GM18517 (cell line): ENCODE results near the gene BEND4.
"Not testable (repeated sequence)": the region's sequence is repeated elsewhere in the genome, so short reads cannot be mapped to it uniquely, and the experiment has no call there.

Source experiments
- ATAC-seq: cut with Tn5 transposase; IDR thresholded peaks from one replicate; pipeline ENCODE4 v1.9.1; 2021; ENCODE audit warnings: mild to moderate bottlenecking, moderate library complexity; ENCODE audit not compliant: unreplicated experiment

Gene BEND4

DNA sequence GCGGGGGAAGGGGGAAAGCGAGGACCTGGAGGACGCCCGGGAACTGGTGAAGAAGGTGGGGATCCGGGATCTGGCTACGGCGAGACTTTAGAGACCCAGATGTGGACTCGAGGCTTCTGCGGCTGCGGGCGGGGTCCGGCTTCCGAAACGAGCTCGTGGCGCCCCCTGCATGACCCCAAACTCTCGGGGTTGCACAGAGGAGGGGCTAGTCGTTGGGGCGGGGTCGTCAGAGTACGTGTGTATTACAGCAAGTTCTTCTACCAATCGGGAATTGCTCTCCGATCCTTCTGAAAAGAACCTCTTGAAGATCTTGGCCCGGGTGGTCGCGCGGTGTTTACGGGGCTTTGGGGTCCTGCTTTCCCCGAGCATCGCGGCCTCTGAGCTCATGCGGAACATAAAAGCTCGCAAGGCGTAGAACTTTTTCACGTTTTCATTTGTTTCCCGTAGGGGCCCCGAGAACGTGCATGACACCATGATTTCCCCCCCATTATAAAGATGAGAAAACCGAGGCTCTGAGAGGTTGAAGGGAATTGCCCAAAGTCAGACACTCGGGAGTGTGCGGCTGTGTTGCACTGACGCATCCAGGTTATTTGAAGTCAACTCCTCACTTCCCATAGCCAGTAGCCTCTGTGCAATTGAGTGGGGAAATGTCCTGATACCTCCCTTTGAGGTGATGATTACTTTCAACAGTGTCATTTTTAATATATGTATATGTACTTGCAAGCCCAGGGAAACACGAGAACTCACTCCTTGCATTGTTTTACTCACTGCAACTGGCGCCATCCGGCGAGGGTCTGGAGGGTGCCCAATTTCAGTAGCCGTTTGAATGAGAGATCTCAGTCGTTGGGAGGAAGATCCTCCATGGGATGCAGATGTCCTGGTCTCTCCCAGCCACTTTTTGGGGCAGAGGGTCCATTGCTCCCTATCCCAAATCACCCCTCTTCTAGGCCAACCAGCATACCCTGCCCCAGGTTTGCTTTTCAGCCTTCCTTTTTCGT lies at the start of gene BEND4:
Gene BEND4, minus strand, starts transcription at position 149 of the 998 bp plus-strand sequence. CDS start 512 bp downstream, outside the sequence.
- peak; percentile 16 for ATAC-seq

DNA sequence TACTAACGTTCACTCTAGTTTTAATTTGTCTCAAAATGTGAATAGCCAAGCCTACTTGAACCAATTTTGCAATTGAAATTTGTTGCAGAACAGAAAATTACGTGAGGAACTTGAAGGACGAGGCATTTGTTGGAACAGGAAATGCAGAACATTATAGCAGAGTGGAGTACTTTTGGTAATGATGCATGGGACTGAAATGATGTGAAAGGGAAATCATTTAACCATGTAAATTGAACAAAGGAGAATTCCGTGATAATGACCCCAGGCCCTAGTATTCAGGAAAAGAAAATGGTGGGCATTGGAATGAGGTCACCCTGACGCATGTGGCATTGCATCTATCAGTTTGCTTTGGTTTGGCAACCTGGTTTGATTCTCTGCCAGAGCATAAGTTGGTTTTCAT lies 44.9 kb upstream of the BEND4 start:
- ATAC-seq = no peak

DNA sequence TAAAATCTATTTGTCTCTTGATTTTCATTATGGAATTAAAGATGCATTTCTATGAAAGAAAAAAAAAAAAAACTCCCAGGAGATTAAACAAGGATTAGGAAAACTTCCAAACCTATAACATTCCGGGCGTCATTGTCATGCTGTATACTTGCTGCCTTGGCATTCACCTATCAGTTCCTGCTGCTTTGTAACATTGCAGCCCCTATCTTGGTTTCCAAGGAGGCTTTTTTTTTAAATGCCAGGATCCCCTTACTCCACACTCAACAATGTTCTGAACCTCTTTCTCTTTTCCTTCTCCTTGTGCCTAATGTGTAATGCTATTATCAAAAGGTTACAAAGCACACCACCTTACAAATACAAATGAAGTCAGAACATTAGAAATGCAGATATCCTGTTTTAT lies 20.5 kb upstream of the BEND4 start:
- no peak for ATAC-seq

DNA sequence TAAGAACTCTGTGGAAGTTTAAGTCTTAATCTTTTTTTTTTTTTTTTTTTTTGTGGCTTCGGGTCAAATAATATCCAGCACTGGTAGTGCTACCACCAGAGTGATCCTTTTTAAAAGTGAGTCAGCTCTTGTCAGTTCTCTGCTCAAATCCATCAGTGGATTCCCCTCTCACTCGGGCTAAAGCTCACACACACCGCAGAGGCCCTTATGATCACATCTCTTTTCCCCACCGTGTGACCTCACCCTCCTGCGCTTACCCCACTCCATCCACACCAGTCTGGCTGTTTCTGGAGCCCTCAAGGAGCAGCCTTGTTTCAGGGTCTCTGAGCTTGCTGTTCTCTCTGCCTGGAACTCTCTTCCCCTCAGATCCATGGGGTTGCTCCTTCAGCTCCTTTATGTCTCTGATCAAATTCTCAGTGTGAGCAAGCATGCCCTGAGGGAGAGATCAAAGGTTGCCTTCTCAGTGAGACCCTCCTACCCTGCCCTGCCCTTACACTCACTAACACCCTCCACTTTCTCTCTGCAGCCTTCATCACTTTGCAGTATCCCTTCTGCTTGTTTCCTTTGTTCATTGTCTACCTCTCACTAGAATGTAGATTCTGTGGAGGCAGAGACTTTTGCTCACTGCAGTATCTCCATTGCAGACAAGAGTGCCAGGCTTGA lies 19.8 kb upstream of the BEND4 start:
- ATAC-seq = no peak

DNA sequence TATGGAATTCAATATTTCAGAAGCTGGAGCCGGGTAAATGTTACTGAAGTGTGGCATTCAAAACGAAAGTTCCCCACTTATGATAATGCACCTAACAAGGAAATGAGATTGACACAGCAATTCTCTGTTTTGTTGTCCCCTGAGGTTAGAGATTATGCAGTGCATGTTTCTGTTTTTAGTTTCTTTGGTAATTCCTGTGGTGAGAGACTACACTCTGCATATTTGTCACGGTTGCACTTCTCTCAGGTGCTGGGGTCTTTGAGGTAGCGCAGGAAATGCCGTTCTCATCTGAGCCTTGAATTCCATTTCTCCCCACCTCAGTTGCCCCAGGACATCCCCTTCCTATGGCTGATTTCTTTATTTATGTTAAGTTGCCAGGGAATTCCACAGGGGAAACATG lies 15.3 kb upstream of the BEND4 start:
- ATAC-seq = peak; percentile 100

DNA sequence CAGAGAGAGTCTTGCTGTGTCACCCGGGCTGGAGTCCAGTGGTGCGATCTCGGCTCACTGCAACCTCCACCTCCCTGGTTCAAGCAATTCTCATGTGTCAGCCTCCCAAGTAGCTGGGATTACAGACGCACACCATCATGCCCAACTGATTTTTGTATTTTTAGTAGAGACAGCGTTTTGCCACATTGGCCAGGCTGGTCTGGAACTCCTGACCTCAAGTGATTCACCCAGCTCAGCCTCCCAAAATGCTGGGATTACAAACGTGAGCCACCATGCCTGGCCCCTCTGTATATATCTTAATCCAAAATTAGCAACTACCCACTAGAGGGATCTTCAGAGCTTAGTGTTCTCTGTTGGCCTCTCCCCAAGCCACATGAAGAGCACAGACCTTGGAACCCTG lies 13.7 kb upstream of the BEND4 start:
- ATAC-seq = not testable (repeated sequence)

DNA sequence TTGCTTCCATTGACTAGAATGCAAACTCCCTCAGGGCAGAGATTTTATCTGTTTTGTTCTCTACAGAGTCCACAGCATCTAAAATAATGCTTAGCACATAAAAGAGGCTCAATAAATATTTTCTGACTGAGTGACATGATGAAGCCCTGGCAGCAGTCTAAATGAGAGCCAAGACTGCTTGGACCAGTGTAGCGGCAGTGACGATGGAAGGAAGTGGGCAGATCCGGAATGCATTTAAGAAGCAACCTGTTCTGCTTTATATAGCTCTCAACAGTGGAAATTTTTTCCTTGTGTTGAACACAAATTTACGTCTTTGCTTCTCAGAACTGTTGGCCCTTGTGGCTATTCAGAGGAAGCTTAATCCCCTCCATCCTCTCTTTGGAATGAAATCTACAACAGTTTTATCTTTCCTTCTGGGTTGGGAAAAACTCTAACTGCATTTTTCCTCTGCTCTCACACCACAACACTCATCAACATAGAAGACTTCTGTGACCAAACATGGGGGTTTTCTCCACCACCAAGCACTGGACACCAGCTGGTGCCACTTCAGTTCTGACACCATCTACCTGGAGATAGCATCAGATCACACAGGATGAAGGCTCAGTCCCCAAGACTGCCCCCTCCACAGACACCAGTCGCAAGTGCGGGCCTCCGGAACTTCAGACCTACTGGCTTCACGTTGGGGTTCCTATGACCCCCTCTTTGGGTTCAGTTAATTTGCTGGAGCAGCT lies 7.0 kb upstream of the BEND4 start:
- ATAC-seq = no peak

DNA sequence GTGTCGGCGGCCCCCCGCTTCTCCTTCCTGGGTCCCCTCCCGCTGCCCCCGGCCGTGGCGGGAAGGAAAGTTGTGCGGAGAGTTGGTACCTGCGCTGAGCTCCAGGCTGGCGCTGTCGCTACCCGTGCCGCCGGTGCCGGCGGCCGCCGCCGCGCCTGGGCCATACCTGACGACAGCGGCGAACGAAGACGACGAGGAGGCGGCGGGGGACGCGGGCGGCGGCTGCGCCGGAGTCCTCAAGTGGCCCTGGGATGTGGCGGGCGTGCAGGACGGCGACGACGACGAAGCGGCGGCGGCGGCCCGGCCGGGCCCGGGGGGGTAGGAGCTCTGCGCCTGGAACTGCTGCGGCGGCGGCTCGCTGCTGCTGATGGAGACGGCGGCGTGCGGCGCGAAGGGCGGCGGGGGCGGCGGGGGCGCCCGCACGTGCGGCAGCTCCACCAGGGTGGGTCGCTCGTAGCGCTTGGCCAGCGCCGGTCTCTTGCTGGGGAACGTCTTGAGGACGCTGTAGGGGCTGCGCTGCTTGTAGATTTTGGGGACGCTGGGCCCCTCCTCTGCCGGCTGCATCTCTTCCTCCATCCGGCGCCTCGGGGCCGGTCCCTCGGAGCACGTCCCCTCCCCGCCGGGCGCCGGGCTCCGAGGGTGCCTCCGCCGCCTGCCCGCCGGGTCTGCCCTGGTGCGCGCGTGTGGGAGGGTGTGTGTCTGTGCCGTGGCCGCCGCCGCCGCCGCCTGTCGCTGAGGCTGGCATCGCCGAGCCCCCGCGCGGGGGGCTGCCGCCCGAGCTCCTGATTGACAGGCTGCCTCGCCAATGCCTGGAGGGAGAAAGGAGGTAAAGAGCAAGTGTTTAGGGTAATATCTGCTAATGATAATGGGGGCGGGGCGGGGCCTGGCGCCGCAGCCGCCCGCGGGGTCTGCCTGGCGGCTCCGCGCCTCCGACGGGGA lies 618 bp downstream of the BEND4 start:
- ATAC-seq = peak; percentile 72

DNA sequence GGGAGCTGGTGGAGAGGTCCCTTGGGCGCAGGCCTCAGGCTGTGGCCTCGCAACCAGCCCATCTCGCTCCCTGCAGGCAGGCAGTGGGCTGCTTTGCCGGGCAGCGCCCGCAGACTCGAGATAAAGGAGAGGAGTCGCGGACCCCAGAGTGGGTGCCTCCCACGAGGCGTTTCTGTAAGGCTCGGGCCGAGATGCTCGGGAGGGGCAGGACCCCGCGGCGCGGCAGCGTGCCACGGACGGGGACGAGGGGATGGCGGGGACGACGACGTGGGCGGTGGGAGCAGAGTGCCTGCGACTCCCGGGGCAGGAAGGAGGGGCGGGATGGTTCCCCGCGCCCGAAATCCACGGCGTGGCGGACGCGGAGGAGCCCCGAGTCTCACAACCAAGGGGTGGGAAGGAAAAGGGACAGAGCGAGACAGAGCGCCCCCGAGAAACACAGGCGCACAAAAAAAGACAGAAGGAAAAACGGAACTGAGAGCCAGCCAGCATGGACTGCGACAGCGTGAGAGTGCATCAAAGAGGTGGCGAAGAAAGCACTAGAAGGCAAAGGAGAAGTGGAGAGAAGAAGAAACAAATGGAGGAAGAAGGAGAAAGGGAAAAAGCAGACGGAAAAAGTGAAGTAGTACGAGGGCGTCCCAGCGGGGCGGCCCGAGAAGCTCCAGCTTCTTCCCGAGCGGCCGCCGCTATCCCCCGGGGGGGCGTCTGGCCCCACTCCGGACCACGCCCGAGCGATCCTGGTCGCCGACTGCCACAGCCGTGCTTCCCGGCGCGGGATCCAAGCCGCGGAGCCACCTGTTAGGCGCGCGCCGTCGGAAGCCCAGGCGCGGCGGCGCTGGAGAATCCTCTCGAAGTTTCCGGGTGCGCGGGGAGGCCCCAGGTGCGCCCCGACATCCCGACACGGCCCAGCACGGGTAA lies 1.5 kb downstream of the BEND4 start:
- peak; percentile 39 for ATAC-seq

DNA sequence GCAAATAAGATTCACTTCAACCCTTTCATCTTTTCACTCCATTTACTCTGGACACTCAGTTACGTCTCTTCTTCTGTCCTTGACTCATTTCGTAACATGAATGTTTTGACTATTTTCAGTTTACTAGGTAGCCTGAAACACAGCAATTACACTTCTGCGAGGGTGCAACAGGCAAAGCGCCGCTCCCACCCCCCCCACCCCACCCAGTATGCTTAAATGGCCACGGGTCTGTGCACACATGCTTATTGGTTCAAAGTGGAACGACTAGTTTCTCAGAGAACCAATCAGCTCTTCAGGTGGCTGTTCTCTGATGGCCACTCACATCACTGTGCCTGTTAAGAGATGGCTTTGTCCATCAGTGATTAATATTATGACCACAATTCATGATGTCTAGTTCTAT lies 3.5 kb downstream of the BEND4 start:
- ATAC-seq = no peak

DNA sequence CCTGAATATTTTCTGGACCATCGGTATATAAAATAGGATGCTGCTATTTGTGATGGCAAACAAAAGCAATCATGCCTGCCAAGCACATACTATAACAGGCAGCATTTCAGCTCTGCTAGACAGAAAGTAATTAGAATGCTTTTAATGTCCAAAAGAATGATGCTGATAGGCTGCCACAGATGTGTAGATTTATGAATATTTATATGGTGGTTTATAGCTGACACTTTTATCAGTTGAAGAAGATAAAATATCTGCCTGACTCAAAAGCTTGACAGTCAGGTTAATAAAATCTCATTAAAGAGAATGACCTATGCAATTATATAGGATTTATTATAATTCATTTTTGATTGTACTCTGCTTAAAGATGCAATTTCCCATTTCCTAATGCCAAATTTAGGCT lies 4.0 kb downstream of the BEND4 start:
- no peak for ATAC-seq

DNA sequence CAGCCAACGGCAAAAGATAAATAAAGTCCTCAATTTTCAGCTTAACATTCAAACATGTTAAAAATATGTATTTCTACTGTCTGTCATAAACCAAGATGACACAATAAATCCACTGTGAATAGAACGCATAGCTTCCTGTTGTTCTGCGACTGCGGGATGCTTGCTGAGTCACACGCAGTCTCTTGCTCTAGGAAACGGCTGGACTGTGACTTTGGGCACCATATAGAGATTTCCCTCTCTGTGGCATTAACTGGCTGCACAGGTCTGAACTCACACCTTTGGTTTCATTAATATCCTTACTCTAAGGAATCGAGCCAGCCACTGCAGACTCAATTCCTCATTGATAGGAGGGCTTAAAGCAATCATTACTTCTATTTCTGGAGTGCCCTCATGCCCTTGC lies 8.4 kb downstream of the BEND4 start:
- no peak for ATAC-seq

DNA sequence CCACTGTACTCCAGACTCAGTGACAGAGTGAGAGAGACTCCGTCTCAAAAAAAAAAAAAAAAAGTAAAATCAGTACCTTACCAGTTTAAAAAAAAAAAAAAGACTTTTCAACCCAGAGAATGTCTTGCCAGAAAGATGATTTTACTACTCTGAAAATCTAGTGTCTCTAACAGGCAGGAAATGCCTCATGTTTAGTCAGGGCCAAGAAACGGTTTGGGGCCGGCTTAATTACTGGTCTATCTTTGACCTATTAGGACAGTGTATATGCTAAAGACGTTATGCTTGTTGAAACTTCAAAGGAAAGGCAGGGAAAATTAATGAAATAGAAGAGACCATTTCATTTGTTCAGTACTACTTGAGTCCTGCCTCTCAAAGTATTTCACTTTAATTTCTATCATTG lies 9.9 kb downstream of the BEND4 start:
- no peak for ATAC-seq

DNA sequence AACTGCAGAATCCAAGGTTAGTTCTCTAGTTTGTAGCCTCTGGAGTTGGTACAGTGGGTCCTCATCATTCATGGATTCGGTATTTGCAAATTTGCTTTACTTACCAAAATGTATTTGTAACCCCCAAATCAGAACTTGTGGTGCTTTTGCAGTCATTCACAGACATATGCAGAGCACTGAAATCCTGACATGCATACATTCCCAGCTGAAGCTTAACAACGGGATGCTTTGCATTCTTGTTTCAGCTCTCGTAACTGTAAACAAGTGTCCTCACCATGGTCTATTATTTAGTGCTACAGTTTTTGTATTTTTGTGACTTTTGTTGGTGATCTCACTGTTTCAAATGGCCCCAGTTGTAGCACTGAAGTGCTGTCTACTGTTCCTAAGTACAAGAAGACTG lies 16.1 kb downstream of the BEND4 start:
- no peak for ATAC-seq

DNA sequence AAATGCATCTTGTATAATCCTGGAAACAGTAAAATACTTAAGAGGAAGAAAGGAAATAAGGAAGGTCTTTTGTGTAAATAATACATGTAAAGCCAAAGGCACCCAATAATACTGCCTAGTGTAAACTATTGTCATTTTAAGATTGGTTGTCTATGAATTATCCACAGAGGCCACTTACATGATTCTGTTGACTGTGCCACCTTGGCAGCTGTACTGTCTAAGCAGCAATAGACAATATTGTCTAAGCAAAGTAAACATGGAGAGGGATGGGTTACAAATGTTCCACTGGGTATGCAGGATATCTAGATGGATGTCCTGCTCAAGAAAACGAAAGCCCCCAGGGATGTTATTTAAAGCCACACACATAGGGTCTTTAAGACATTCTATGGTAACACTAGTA lies 19.4 kb downstream of the BEND4 start:
- no peak for ATAC-seq

DNA sequence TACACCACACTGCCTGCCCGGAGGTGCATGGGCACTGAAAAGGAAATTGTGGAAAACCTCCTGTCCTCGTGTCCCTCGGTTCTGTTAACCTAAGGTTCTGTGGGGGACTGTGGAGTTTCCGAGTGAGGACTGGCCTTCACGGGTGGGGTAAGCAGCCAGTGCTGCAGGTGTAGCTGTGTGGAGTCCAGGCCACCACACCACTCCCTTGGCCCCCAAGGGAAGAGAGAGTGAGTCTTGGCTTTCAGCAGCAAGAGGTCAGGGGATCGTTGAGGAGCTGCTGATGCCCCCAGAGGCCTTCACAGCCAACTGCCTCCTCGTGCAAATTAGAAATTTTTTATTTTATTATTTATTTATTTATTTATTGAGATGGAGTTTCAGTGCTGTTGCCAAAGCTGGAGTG lies 20.4 kb downstream of the BEND4 start:
- ATAC-seq = no peak

DNA sequence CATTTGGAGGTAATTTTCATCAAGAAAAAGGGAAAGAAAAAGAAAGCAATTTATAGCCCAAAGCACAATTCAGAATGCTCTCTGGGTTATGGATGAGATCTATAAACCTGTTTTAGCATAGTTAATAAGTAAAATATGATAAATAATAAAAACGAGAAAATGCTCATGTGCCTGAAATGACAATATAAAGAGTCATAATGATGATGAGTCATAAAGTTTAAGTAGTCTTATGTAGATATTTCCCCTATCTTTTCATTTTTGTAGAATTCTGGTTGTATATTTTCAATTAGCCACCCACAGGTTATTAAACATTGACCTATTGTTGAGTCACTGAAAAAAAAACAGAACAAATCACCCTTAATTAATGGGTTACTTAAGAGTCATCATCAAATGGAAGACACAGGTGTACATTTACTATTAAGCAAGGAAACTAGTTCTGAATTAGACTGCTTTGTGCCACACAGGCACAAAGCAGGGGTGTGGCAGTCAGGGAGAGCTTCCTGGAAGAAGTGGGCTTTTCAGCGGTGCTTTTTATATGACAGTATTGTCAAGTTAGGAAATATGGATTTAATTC lies 29.3 kb downstream of the BEND4 start:
- no peak for ATAC-seq

DNA sequence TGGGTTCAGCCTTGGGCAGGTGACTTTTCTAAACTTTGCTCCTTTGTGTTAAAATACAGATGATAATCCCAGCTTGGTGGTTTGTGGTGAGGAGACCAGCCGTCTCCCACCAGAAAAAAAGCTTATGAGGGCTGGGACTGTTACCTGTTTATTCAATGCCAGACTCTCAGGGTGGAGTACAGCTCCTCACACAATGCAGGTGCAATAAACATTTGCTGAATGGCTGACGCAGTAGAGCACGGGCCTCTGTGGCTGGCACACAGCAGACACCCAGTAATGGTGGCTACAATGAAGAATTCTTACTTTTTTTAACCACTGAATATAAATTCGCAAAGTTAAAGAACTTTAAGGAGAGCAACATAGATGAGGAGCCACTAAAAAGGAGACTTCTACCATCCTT lies 30.2 kb downstream of the BEND4 start:
- no peak for ATAC-seq

DNA sequence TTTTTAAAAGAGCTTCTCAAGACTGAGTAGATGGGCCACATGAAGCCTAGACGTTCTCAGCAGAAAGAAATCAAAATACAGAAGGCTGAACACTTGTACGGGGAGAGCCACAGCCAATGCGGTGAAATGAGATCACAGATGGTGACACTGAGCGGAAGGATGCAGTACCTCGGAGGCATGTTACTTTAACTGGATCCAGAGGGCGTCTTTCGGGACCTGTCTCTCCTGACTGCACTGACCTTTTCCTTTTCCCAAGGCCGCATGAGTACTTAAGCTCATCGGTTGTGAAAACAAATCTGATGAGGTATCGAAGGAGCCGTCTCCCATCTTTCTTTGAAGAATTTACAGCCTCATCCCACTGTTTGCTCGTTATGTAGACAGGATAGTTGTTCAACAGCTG lies 32.6 kb downstream of the BEND4 start:
- no peak for ATAC-seq
